Measurements from ENCODE around the gene NRG3.

The NRG3 gene

GRCh38 chr10:82208726-82209125 is 333.7 kb downstream of the NRG3 start:
- Histone ChIP-seq H3K4me3 (no peak overlapping the region), H3K36me3 (ENCODE audit: insufficient read depth, low read length) (no peaks in the 10 kb centered on the region), H3K9ac (ENCODE audit: insufficient read length) (no peak overlapping the region), H3K9me3 (ENCODE audit: low read depth, low read length) (no peaks in the 10 kb centered on the region), H3K27ac (no peak overlapping the region)
- no peak for DNase-seq (ENCODE audit: low read depth, low spot score)
- TF ChIP-seq POLR2AphosphoS5 (IDR thresholded peaks at IDR 0.05; ENCODE audit: borderline replicate concordance, low read depth, low read length) (no peak), EZH2 (IDR thresholded peaks at IDR 0.05) (no peak), FOXP2 (optimal IDR thresholded peaks at IDR 0.05; ENCODE audit: control extremely low read depth, extremely low read length, insufficient read depth) (no peak)

GRCh38 chr10:82210331-82210730 is 335.3 kb downstream of the NRG3 start:
- no peak overlapping the region for H3K4me3 ChIP-seq
- H3K27ac ChIP-seq = no peak overlapping the region
- TF ChIP-seq EZH2 (IDR thresholded peaks at IDR 0.05) = no peak
- TF ChIP-seq POLR2AphosphoS5 (IDR thresholded peaks at IDR 0.05; ENCODE audit: borderline replicate concordance, low read depth, low read length) = no peak
- no peak for TF ChIP-seq FOXP2 (optimal IDR thresholded peaks at IDR 0.05; ENCODE audit: control extremely low read depth, extremely low read length, insufficient read depth)
- DNase-seq (ENCODE audit: low read depth, low spot score) = no peak
- H3K36me3 ChIP-seq (ENCODE audit: insufficient read depth, low read length) = no peaks in the 10 kb centered on the region
- no peaks in the 10 kb centered on the region for H3K9me3 ChIP-seq (ENCODE audit: low read depth, low read length)
- no peak overlapping the region for H3K9ac ChIP-seq (ENCODE audit: insufficient read length)

GRCh38 chr10:82211346-82211745 is 336.4 kb downstream of the NRG3 start:
- H3K9ac ChIP-seq (ENCODE audit: insufficient read length) = no peak overlapping the region
- TF ChIP-seq FOXP2 (optimal IDR thresholded peaks at IDR 0.05; ENCODE audit: control extremely low read depth, extremely low read length, insufficient read depth) (no peak), POLR2AphosphoS5 (IDR thresholded peaks at IDR 0.05; ENCODE audit: borderline replicate concordance, low read depth, low read length) (no peak), EZH2 (IDR thresholded peaks at IDR 0.05) (no peak)
- H3K36me3 ChIP-seq (ENCODE audit: insufficient read depth, low read length) = no peaks in the 10 kb centered on the region
- H3K4me3 ChIP-seq = no peak overlapping the region; the same call in 1 of the 2 replicates
- H3K27ac ChIP-seq = peak overlapping the region; percentile 81; the same call in 1 of the 2 replicates
- no peak for DNase-seq (ENCODE audit: low read depth, low spot score)
- H3K9me3 ChIP-seq (ENCODE audit: low read depth, low read length) = no peaks in the 10 kb centered on the region

GRCh38 chr10:82212753-82213152 is 337.8 kb downstream of the NRG3 start:
- H3K4me3 ChIP-seq = peak overlapping the region; percentile 33; the same call in 1 of the 2 replicates
- TF ChIP-seq EZH2 (IDR thresholded peaks at IDR 0.05) (no peak), POLR2AphosphoS5 (IDR thresholded peaks at IDR 0.05; ENCODE audit: borderline replicate concordance, low read depth, low read length) (no peak), FOXP2 (optimal IDR thresholded peaks at IDR 0.05; ENCODE audit: control extremely low read depth, extremely low read length, insufficient read depth) (no peak)

GRCh38 chr10:82213784-82214183 is 338.8 kb downstream of the NRG3 start:
- DNase-seq (ENCODE audit: low read depth, low spot score) = no peak
- Histone ChIP-seq H3K36me3 (ENCODE audit: insufficient read depth, low read length) (no peaks in the 10 kb centered on the region), H3K9ac (ENCODE audit: insufficient read length) (no peak overlapping the region), H3K27ac (no peak overlapping the region), H3K9me3 (ENCODE audit: low read depth, low read length) (no peaks in the 10 kb centered on the region), H3K4me3 (no peak overlapping the region)
- no peak for TF ChIP-seq POLR2AphosphoS5 (IDR thresholded peaks at IDR 0.05; ENCODE audit: borderline replicate concordance, low read depth, low read length)
- no peak for TF ChIP-seq FOXP2 (optimal IDR thresholded peaks at IDR 0.05; ENCODE audit: control extremely low read depth, extremely low read length, insufficient read depth)

More at GRCh38 chr10:82212753-82213152, 337.8 kb downstream of the NRG3 start:
- DNase-seq (ENCODE audit: low read depth, low spot score) = no peak
- Histone ChIP-seq H3K9me3 (ENCODE audit: low read depth, low read length) (no peaks in the 10 kb centered on the region), H3K9ac (ENCODE audit: insufficient read length) (no peak overlapping the region), H3K36me3 (ENCODE audit: insufficient read depth, low read length) (no peaks in the 10 kb centered on the region), H3K27ac (peak overlapping the region; percentile 81)

- no peak overlapping the region for H3K9ac ChIP-seq (ENCODE audit: insufficient read length)
Observed at GRCh38 chr10:82221056-82221455, 346.1 kb downstream of the NRG3 start.

GRCh38 chr10:82221601-82222149 is 346.7 kb downstream of the NRG3 start:
- Histone ChIP-seq H3K27ac (no peak overlapping the region), H3K9ac (ENCODE audit: insufficient read length) (no peak overlapping the region), H3K4me3 (no peak overlapping the region), H3K36me3 (ENCODE audit: insufficient read depth, low read length) (no peaks in the 10 kb centered on the region), H3K9me3 (ENCODE audit: low read depth, low read length) (no peaks in the 10 kb centered on the region)
- DNase-seq (ENCODE audit: low read depth, low spot score) = no peak
- TF ChIP-seq EZH2 (IDR thresholded peaks at IDR 0.05) (no peak), FOXP2 (optimal IDR thresholded peaks at IDR 0.05; ENCODE audit: control extremely low read depth, extremely low read length, insufficient read depth) (no peak), POLR2AphosphoS5 (IDR thresholded peaks at IDR 0.05; ENCODE audit: borderline replicate concordance, low read depth, low read length) (no peak)

More at GRCh38 chr10:82221056-82221455, 346.1 kb downstream of the NRG3 start:
- Histone ChIP-seq H3K9me3 (ENCODE audit: low read depth, low read length) (no peaks in the 10 kb centered on the region), H3K4me3 (no peak overlapping the region), H3K36me3 (ENCODE audit: insufficient read depth, low read length) (no peaks in the 10 kb centered on the region), H3K27ac (no peak overlapping the region)
- TF ChIP-seq POLR2AphosphoS5 (IDR thresholded peaks at IDR 0.05; ENCODE audit: borderline replicate concordance, low read depth, low read length) (no peak), EZH2 (IDR thresholded peaks at IDR 0.05) (no peak), FOXP2 (optimal IDR thresholded peaks at IDR 0.05; ENCODE audit: control extremely low read depth, extremely low read length, insufficient read depth) (no peak)
- DNase-seq (ENCODE audit: low read depth, low spot score) = no peak

- Histone ChIP-seq H3K36me3 (ENCODE audit: insufficient read depth, low read length) (no peaks in the 10 kb centered on the region), H3K9me3 (ENCODE audit: low read depth, low read length) (no peaks in the 10 kb centered on the region), H3K27ac (no peak overlapping the region), H3K4me3 (no peak overlapping the region), H3K9ac (ENCODE audit: insufficient read length) (no peak overlapping the region)
- TF ChIP-seq FOXP2 (optimal IDR thresholded peaks at IDR 0.05; ENCODE audit: control extremely low read depth, extremely low read length, insufficient read depth) = no peak
- TF ChIP-seq EZH2 (IDR thresholded peaks at IDR 0.05) = no peak
- no peak for TF ChIP-seq POLR2AphosphoS5 (IDR thresholded peaks at IDR 0.05; ENCODE audit: borderline replicate concordance, low read depth, low read length)
- DNase-seq (ENCODE audit: low read depth, low spot score) = no peak
Observed at GRCh38 chr10:82228701-82229100, 353.7 kb downstream of the NRG3 start.

GRCh38 chr10:82234173-82234572 is 359.2 kb downstream of the NRG3 start:
- no peak for TF ChIP-seq POLR2AphosphoS5 (IDR thresholded peaks at IDR 0.05; ENCODE audit: borderline replicate concordance, low read depth, low read length)
- TF ChIP-seq FOXP2 (optimal IDR thresholded peaks at IDR 0.05; ENCODE audit: control extremely low read depth, extremely low read length, insufficient read depth) = no peak
- TF ChIP-seq EZH2 (IDR thresholded peaks at IDR 0.05) = no peak
- H3K9ac ChIP-seq (ENCODE audit: insufficient read length) = no peak overlapping the region
- no peak overlapping the region for H3K4me3 ChIP-seq
- H3K9me3 ChIP-seq (ENCODE audit: low read depth, low read length) = no peaks in the 10 kb centered on the region
- DNase-seq (ENCODE audit: low read depth, low spot score) = no peak
- H3K36me3 ChIP-seq (ENCODE audit: insufficient read depth, low read length) = no peaks in the 10 kb centered on the region
- no peak overlapping the region for H3K27ac ChIP-seq

All from SK-N-MC (cell line).